ENCODE data around the gene THBS3. TPM values are rescaled to one million over a fixed set of nuclear protein-coding genes. Genes with fewer than 3 reads are reported as not detected.
"Not testable (repeated sequence)": the region's sequence is repeated elsewhere in the genome, so short reads cannot be mapped to it uniquely, and the experiment has no call there.

THBS3 gene
- polyA plus RNA-seq, 4 donors: 11.3 to 24.9 (median 14.8) TPM

GRCh38 chr1:155228096-155228427 is 20.4 kb upstream of the THBS3 start:
- Histone ChIP-seq H3K9me3 (ENCODE audit: control insufficient read depth in 2 of 2, insufficient read depth in 1 of 2, low read depth in 1 of 2, low read length in 1 of 2) (no peaks in the 10 kb centered on the region), H3K36me3 (ENCODE audit: control insufficient read depth in 3 of 3, insufficient read depth in 2 of 3, low read depth in 1 of 3, low read length in 3 of 3) (no peaks in the 10 kb centered on the region), H3K27me3 (ENCODE audit: control insufficient read depth in 3 of 3, insufficient read depth in 3 of 3, low read length in 3 of 3) (no peaks in the 10 kb centered on the region), H3K4me3 (ENCODE audit: low read depth in 1 of 3, low read length in 3 of 3) (peak overlapping the region in 1 of 3 donors; percentile 31), H3K4me1 (ENCODE audit: control insufficient read depth in 3 of 3, insufficient read depth in 2 of 3, low read depth in 1 of 3, low read length in 2 of 3) (peaks cover 0 to 15% (median 0%) of the 10 kb centered on the region in 3 donors), H3K27ac (ENCODE audit: low read depth in 1 of 3, low read length in 2 of 3) (peak overlapping the region in 2 of 3 donors; percentile 74 to 90)
- DNase-seq (no peak), FAIRE-seq (no peak)
- 57 to 70% (median 69%) methylated on average over 9 of the region's 9 CpGs for WGBS, 3 donors

- Histone ChIP-seq H3K36me3 (ENCODE audit: control insufficient read depth in 3 of 3, insufficient read depth in 2 of 3, low read depth in 1 of 3, low read length in 3 of 3) (no peaks in the 10 kb centered on the region), H3K4me3 (ENCODE audit: low read depth in 1 of 3, low read length in 3 of 3) (peak overlapping the region; percentile 17 to 61 (median 56)), H3K27ac (ENCODE audit: low read depth in 1 of 3, low read length in 2 of 3) (peak overlapping the region; percentile 70 to 90 (median 79)), H3K4me1 (ENCODE audit: control insufficient read depth in 3 of 3, insufficient read depth in 2 of 3, low read depth in 1 of 3, low read length in 2 of 3) (peaks cover 0 to 15% (median 0%) of the 10 kb centered on the region in 3 donors), H3K27me3 (ENCODE audit: control insufficient read depth in 3 of 3, insufficient read depth in 3 of 3, low read length in 3 of 3) (no peaks in the 10 kb centered on the region), H3K9me3 (ENCODE audit: control insufficient read depth in 2 of 2, insufficient read depth in 1 of 2, low read depth in 1 of 2, low read length in 1 of 2) (no peaks in the 10 kb centered on the region)
- FAIRE-seq (no peak), DNase-seq (peak; percentile 98 to 100)
- 1 to 3% (median 2%) methylated on average over 41 to 42 of the region's 42 CpGs for WGBS, 3 donors
Measured at GRCh38 chr1:155227261-155228095, 19.8 kb upstream of the THBS3 start.

GRCh38 chr1:155226910-155227260 is 19.2 kb upstream of the THBS3 start:
- H3K36me3 ChIP-seq (ENCODE audit: control insufficient read depth in 3 of 3, insufficient read depth in 2 of 3, low read depth in 1 of 3, low read length in 3 of 3): no peaks in the 10 kb centered on the region
- no peaks in the 10 kb centered on the region for H3K27me3 ChIP-seq (ENCODE audit: control insufficient read depth in 3 of 3, insufficient read depth in 3 of 3, low read length in 3 of 3)
- no peaks in the 10 kb centered on the region for H3K9me3 ChIP-seq (ENCODE audit: control insufficient read depth in 2 of 2, insufficient read depth in 1 of 2, low read depth in 1 of 2, low read length in 1 of 2)
- H3K4me3 ChIP-seq (ENCODE audit: low read depth in 1 of 3, low read length in 3 of 3): peak overlapping the region; percentile 17 to 61 (median 56)
- 0 to 1% (median 0%) methylated on average over 19 of the region's 19 CpGs for WGBS, 3 donors
- H3K4me1 ChIP-seq (ENCODE audit: control insufficient read depth in 3 of 3, insufficient read depth in 2 of 3, low read depth in 1 of 3, low read length in 2 of 3): peaks cover 0 to 15% (median 0%) of the 10 kb centered on the region in 3 donors
- DNase-seq (peak; percentile 75 to 83), FAIRE-seq (no peak)
- H3K27ac ChIP-seq (ENCODE audit: low read depth in 1 of 3, low read length in 2 of 3): peak overlapping the region; percentile 70 to 90 (median 79)

- Histone ChIP-seq H3K9me3 (ENCODE audit: control insufficient read depth in 2 of 2, insufficient read depth in 1 of 2, low read depth in 1 of 2, low read length in 1 of 2) (no peaks in the 10 kb centered on the region), H3K27ac (ENCODE audit: low read depth in 1 of 3, low read length in 2 of 3) (peak overlapping the region in 2 of 3 donors; percentile 79 to 90), H3K4me3 (ENCODE audit: low read depth in 1 of 3, low read length in 3 of 3) (peak overlapping the region; percentile 17 to 61 (median 56)), H3K4me1 (ENCODE audit: control insufficient read depth in 3 of 3, insufficient read depth in 2 of 3, low read depth in 1 of 3, low read length in 2 of 3) (peaks cover 0 to 15% (median 0%) of the 10 kb centered on the region in 3 donors), H3K36me3 (ENCODE audit: control insufficient read depth in 3 of 3, insufficient read depth in 2 of 3, low read depth in 1 of 3, low read length in 3 of 3) (no peaks in the 10 kb centered on the region), H3K27me3 (ENCODE audit: control insufficient read depth in 3 of 3, insufficient read depth in 3 of 3, low read length in 3 of 3) (no peaks in the 10 kb centered on the region)
- peak in 1 of 2 donors; percentile 76 for DNase-seq
- WGBS, 3 donors: 0 to 1% (median 0%) methylated on average over 7 of the region's 7 CpGs
- FAIRE-seq: no peak
Measured at GRCh38 chr1:155226188-155226909, 18.7 kb upstream of the THBS3 start.

- 93 to 96% (median 95%) methylated on average over 8 of the region's 8 CpGs for WGBS, 3 donors
- H3K4me3 ChIP-seq (ENCODE audit: low read depth in 1 of 3, low read length in 3 of 3); H3K9me3 ChIP-seq (ENCODE audit: control insufficient read depth in 2 of 2, insufficient read depth in 1 of 2, low read depth in 1 of 2, low read length in 1 of 2); H3K36me3 ChIP-seq (ENCODE audit: control insufficient read depth in 3 of 3, insufficient read depth in 2 of 3, low read depth in 1 of 3, low read length in 3 of 3); H3K27ac ChIP-seq (ENCODE audit: low read depth in 1 of 3, low read length in 2 of 3); H3K27me3 ChIP-seq (ENCODE audit: control insufficient read depth in 3 of 3, insufficient read depth in 3 of 3, low read length in 3 of 3); DNase-seq; FAIRE-seq: not testable (repeated sequence)
- H3K4me1 ChIP-seq (ENCODE audit: control insufficient read depth in 3 of 3, insufficient read depth in 2 of 3, low read depth in 1 of 3, low read length in 2 of 3): peaks cover 0 to 15% (median 0%) of the 10 kb centered on the region in 3 donors
Measured at GRCh38 chr1:155225404-155225759, 17.7 kb upstream of the THBS3 start.

- H3K27ac ChIP-seq (ENCODE audit: low read depth in 1 of 3, low read length in 2 of 3): no peak overlapping the region
- H3K4me1 ChIP-seq (ENCODE audit: control insufficient read depth in 3 of 3, insufficient read depth in 2 of 3, low read depth in 1 of 3, low read length in 2 of 3): peaks cover 0 to 20% (median 0%) of the 10 kb centered on the region in 3 donors
- no peak for FAIRE-seq
- no peaks in the 10 kb centered on the region for H3K9me3 ChIP-seq (ENCODE audit: control insufficient read depth in 2 of 2, insufficient read depth in 1 of 2, low read depth in 1 of 2, low read length in 1 of 2)
- no peak overlapping the region for H3K4me3 ChIP-seq (ENCODE audit: low read depth in 1 of 3, low read length in 3 of 3)
- no peaks in the 10 kb centered on the region for H3K27me3 ChIP-seq (ENCODE audit: control insufficient read depth in 3 of 3, insufficient read depth in 3 of 3, low read length in 3 of 3)
- 77 to 92% (median 86%) methylated on average over 7 of the region's 7 CpGs for WGBS, 3 donors
- DNase-seq: no peak
- H3K36me3 ChIP-seq (ENCODE audit: control insufficient read depth in 3 of 3, insufficient read depth in 2 of 3, low read depth in 1 of 3, low read length in 3 of 3): no peaks in the 10 kb centered on the region
Measured at GRCh38 chr1:155223047-155223446, 15.3 kb upstream of the THBS3 start.

GRCh38 chr1:155220211-155220965 is 12.7 kb upstream of the THBS3 start:
- not testable (repeated sequence) for H3K27me3 ChIP-seq (ENCODE audit: control insufficient read depth in 3 of 3, insufficient read depth in 3 of 3, low read length in 3 of 3); H3K4me3 ChIP-seq (ENCODE audit: low read depth in 1 of 3, low read length in 3 of 3); FAIRE-seq; H3K9me3 ChIP-seq (ENCODE audit: control insufficient read depth in 2 of 2, insufficient read depth in 1 of 2, low read depth in 1 of 2, low read length in 1 of 2)
- peak in 1 of 2 donors; percentile 77 for DNase-seq
- Histone ChIP-seq H3K36me3 (ENCODE audit: control insufficient read depth in 3 of 3, insufficient read depth in 2 of 3, low read depth in 1 of 3, low read length in 3 of 3) (peaks cover 0 to 13% (median 0%) of the 10 kb centered on the region in 3 donors), H3K4me1 (ENCODE audit: control insufficient read depth in 3 of 3, insufficient read depth in 2 of 3, low read depth in 1 of 3, low read length in 2 of 3) (peaks cover 0 to 10% (median 0%) of the 10 kb centered on the region in 3 donors), H3K27ac (ENCODE audit: low read depth in 1 of 3, low read length in 2 of 3) (peak overlapping the region in 2 of 3 donors; percentile 37 to 51)
- WGBS, 3 donors: 61 to 72% (median 72%) methylated on average over 10 of the region's 10 CpGs

- WGBS, 3 donors: 5 to 20% (median 15%) methylated on average over 1 of the region's 1 CpG
- no peaks in the 10 kb centered on the region for H3K9me3 ChIP-seq (ENCODE audit: control insufficient read depth in 2 of 2, insufficient read depth in 1 of 2, low read depth in 1 of 2, low read length in 1 of 2)
- no peaks in the 10 kb centered on the region for H3K27me3 ChIP-seq (ENCODE audit: control insufficient read depth in 3 of 3, insufficient read depth in 3 of 3, low read length in 3 of 3)
- FAIRE-seq (no peak), DNase-seq (peak; percentile 38 to 87)
- H3K36me3 ChIP-seq (ENCODE audit: control insufficient read depth in 3 of 3, insufficient read depth in 2 of 3, low read depth in 1 of 3, low read length in 3 of 3): peaks cover 0 to 21% (median 0%) of the 10 kb centered on the region in 3 donors
- H3K4me3 ChIP-seq (ENCODE audit: low read depth in 1 of 3, low read length in 3 of 3): peak overlapping the region in 1 of 3 donors; percentile 43
- H3K27ac ChIP-seq (ENCODE audit: low read depth in 1 of 3, low read length in 2 of 3): peak overlapping the region in 2 of 3 donors; percentile 51 to 71
- H3K4me1 ChIP-seq (ENCODE audit: control insufficient read depth in 3 of 3, insufficient read depth in 2 of 3, low read depth in 1 of 3, low read length in 2 of 3): peaks cover 0 to 7% (median 0%) of the 10 kb centered on the region in 3 donors
Measured at GRCh38 chr1:155219592-155220031, 11.9 kb upstream of the THBS3 start.
